GM21737 (cell line): Measurements from ENCODE around the gene SMYD1.

Experiments
- ATAC-seq: cut with Tn5 transposase; IDR thresholded peaks from one replicate; pipeline ENCODE4 v1.9.1; 2021; ENCODE audit warnings: mild to moderate bottlenecking, moderate library complexity; ENCODE audit not compliant: unreplicated experiment

SMYD1 gene

GRCh38 chr2:88121678-88122077 lies 54.1 kb downstream of the SMYD1 start:
- no peak for ATAC-seq

GRCh38 chr2:88122141-88122884 lies 54.7 kb downstream of the SMYD1 start:
- no peak for ATAC-seq

DNA sequence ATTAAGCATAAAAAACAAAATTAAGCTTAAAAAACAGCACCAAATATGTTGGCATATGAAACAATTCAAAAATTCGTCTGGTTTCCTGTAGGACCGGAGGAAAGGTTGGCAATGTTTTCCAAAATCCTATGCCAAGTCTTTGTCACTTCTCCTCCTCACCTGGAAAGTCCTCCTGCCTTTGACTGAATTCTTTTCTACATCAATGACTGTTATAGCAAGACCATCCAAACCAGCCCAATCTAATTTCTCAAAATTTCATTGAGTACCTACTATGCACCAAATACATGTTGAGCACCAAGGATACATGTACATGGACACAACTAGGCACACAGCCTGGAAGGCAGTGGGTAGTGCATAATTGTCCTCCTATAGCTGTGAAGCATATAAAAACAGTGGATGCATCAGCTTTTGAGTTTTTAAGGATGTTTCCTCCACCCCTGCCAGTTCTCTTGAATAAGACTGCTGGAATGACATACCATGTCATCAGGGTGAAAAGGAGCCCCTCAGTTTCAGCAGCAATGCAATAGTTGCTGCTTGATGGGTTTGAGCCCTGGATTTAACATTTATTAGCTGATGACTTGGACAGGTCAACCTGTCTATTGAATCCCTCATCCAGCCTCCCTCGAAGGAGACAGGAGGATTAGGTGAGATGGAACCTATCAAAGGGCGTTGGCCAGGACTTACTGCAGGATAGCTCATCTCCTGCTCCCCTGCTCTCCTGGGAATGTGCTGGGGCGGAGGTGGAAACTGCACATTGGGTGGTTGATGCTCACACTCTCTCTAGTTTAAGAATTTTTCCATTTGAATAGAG lies 55.7 kb downstream of the SMYD1 start:
- no peak for ATAC-seq

DNA sequence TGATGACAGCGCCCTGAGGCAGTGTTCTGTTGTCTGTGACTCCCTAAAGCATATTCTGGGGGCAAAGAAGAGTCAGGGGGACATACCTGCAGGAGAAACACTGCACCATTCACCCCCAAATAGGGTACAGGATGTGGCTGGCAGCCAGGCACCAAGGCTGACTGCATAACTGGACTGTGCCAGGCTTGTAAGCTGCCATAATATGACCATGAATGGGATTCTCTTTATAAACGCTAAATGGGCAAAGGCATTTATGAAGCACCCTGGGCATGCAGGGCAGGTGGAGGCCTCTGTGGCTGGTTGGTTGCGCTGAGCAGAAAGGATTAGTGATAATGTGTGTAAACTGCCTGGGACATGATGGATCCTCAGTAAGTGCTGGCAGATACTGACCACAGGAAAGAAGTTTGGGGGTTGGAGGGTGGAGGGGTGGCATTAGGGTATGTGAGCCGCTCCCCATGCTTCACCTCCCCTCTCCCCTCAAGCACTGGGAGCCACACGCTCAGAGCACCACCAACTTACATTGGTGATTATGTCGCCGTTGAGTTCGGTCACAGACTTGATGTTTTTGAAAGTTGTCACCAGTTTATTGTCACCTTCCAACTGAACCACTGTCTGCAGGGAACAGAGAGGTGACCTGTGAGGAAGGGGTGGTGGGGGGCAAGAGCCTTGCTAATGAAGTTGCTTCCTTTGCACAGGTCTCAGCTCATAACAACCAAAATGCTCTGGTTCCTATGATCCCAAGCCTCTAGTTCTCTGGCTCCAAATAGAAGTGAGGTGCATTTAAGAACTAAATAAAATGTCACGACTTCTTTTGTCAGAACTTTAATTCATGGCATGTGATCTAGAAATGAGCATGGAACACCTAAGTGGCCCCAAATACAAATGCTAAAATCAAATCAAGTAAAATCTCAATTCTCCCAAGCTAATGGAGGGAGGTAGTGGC lies 56.6 kb downstream of the SMYD1 start:
- no peak for ATAC-seq

DNA sequence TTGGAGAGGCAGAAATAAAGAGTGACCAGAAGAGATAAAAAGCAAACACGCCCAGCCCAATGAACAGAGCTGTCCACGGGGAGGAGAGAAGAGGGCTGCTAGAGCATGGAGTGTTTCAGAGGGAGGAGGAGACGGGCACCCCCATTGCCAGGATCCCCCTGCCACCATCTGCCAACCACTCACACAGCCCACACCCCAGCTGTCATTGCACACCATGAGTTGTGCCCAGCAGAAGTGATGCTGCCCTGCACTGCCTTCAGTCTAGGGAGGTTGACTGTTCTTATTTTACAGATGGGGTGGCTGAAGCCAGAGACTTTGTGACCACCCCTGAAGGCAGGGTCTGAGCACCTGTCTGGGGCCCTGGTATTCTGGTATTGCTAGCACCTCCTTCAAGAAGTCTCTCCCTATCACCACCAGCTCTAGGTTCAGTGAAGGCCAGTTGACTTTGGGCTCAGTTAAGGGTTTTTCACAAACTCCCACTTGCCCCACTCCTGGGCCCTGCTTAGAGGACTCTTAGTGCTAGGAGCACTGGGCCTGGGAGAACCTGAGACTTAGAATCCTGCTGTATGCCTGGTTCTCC lies 57.8 kb downstream of the SMYD1 start:
- ATAC-seq: no peak

DNA sequence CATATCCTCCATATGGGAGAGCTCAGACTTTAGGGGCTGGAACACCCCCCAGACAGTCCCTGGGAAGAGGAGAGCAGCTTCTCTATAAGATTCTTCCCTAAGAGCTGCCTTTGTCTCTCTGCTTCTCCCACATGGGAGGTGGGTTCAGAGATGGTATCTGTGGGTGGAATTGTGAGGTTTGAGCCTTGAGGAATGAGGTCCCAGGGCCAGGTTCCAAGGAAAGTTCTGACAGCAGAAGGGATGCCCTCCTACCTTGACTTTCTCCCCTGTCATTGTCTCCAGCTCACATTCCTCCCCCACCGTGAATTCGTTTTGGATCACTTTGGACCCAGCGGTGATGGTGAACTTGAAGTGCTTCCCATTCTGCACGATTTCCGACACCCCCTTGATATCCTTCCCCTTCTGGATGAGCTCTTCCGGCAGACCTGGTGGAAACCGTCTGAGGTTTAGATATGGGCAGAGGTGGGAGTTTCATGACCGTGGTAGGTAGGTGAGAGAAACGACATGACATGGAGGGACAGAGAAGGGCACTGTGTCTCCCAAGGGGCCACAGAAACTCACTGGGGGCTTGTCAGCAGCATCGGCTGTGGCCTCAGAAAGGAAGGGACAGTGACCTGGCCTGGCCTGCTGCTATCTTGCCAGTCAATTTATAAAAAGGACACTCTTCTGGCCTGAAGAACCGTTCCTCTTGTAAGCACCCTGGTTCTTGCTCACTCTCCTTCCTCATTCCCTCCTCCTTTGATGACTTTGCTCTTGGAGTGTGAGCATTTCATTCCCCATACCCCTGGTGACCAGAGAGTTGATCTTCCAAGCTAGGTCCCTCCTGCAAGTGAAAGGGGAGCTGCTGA lies 58.5 kb downstream of the SMYD1 start:
- ATAC-seq: no peak

DNA sequence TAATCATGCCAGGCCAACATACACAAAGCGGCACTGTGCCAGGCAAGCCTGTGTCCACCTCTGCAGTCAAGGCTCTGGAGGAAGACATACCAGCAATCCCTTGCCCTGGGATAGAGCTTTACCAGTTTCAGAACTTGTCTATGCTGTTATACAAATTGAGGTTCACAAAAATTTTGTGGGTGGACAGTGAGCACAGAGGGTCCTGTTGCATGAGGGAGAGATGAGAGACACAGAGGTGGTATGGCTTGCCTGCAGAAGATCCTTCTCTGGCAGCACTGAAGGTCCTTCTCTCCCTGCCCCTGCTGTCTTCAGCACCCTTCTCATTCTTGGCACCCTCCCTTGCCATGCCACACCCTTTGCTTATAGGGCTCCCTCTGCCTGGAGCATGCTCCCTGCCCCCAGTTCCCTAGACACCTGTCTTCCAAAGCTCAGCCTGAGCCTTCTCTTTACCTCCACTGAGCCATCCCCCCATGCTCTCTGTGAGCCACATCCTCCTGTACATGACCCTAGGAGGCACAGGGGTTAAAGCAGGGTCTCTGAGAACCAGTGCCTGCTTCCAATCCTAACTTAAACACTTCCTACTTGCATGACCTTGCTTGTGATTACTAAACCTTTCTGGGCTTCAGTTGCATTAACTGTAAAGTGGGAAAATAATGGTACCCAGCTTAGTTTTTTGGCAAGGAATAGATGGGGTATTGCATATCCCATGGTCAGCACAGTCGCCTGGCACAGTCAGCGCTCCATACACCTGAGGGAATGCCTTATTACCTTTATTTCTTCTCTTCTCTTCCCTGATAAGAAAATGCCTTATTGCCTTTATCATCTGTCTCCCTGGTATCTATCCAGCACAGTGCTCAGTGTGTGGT lies 59.4 kb downstream of the SMYD1 start:
- ATAC-seq: no peak

DNA sequence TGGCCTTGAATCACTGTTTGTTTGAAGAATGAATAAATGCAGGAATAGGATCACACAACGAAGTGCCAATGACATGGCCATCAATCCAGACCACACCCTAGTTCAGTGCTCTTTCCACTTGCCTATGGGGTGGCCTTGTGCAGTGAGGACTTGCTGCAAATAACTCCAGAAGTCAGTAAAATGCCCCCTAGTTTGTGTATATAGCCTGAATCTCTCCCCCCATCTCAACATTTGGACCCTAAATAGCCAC lies 59.9 kb downstream of the SMYD1 start:
- no peak for ATAC-seq

GRCh38 chr2:88127888-88128653 lies 60.4 kb downstream of the SMYD1 start, which contains the start of gene FABP1:
Gene FABP1, minus strand, starts transcription at chr2:88128062. Its CDS starts 45 bp downstream, at chr2:88128017.
- ATAC-seq: no peak

DNA sequence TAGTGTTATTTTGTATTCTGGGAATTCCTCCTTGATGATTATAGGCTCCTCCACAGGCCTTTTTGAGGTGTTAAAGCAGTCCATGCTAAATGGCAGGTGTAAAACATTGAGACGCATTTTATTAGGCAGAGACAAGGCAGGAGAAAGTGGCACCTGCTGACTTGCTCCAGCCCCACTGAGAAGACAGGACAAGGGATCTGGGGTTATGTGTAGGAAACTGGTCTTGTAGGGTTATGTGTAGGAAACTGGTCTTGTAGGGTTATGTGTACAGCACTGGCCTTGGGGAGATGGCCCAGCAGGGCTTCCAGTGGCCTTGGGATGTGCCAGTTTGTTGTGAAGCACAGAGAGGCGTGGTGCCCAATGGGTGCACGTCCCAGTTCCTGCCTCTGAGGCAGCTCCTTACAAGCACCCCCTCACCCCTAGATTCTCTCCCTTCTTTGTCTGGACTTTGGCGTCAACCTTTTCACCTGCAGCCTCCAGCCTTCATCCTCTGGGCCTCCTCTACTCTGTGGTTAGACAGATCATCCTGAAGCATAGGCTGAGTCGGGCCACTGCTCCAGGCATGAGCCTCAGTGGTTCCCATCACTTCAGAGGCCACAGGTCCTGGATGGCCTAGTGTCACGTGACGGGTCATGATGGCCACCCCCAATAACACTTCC lies 61.2 kb downstream of the SMYD1 start:
- ATAC-seq: no peak

GRCh38 chr2:88129313-88129959 lies 61.8 kb downstream of the SMYD1 start:
- no peak for ATAC-seq

- ATAC-seq: no peak
Observed at GRCh38 chr2:88131201-88131998, 63.8 kb downstream of the SMYD1 start.

GRCh38 chr2:88131999-88132368 lies 64.4 kb downstream of the SMYD1 start:
- ATAC-seq: no peak

- no peak for ATAC-seq
Observed at GRCh38 chr2:88133875-88134274, 66.2 kb downstream of the SMYD1 start.

GRCh38 chr2:88136817-88137216 lies 69.2 kb downstream of the SMYD1 start:
- no peak for ATAC-seq

GRCh38 chr2:88137833-88138232 lies 70.2 kb downstream of the SMYD1 start:
- ATAC-seq: no peak
